Gastrocnemius medialis (tissue), 4 donors: Measurements from ENCODE around the gene NDC1.

Experiments
- CTCF ChIP-seq, 5 experiments: fragments of 450-650 bp in 3 of 5; fragments of 200-600 bp in 2 of 5; sonication (generic) in 2 of 5; IDR thresholded peaks in 4 of 5; conservative IDR thresholded peaks in 1 of 5; 1 replicate in 4 of 5; 2 replicates in 1 of 5; pipeline ENCODE4 v1.5.1; 2016 to 2019; ENCODE audit warnings: antibody characterized with exemption in 5 of 5, mild to moderate bottlenecking in 3 of 5, moderate library complexity in 3 of 5
- POLR2A ChIP-seq, 2 donors: fragments of 450-650 bp; IDR thresholded peaks; one replicate each; pipeline ENCODE4 v1.6.1; 2017; ENCODE audit warnings: antibody characterized with exemption in 2 of 2, mild to moderate bottlenecking in 2 of 2, moderate library complexity in 2 of 2

GRCh38 chr1:53765657-53766056 lies 72.4 kb downstream of the NDC1 start:
- TF ChIP-seq CTCF (IDR thresholded peaks at IDR 0.05 in 4 of 5, conservative IDR thresholded peaks at IDR 0.05 in 1 of 5): no peak
- TF ChIP-seq POLR2A (IDR thresholded peaks at IDR 0.05): no peak
